Keratinocyte (primary cell): ENCODE results near the gene APOB. TPM values are rescaled to one million over a fixed set of nuclear protein-coding genes. Genes with fewer than 3 reads are reported as not detected.
A peak's percentile ranks its signal among the peaks of the same experiment; 100 is the strongest.

Experiments
- DNase-seq: peaks from one replicate; pipeline ENCODE4 v3.0.0-alpha.2; 2011; ENCODE audit warnings: low read depth, missing footprints, low spot score
- FAIRE-seq: peaks from 2 replicates; lab custom pipeline; 2011; peaks lifted over from hg19 to GRCh38; lab: Jason Lieb, UNC
- H2AFZ ChIP-seq: 2 replicates; pipeline ENCODE4 v1.6.0; 2012; ENCODE audit warnings: low read length, control low read depth, inconsistent platforms; ENCODE audit not compliant: control insufficient read depth
- H3K27ac ChIP-seq: 2 replicates; pipeline ENCODE4 v1.5.1; 2011; ENCODE audit warnings: low read length; ENCODE audit not compliant: control insufficient read depth, insufficient read depth
- H3K27me3 ChIP-seq: 3 replicates; pipeline ENCODE4 v1.6.0; 2011; ENCODE audit warnings: low read length; ENCODE audit not compliant: control insufficient read depth, insufficient read depth; ENCODE audit errors: extremely low read depth
- H3K36me3 ChIP-seq, 2 experiments: 2 replicates in 1 of 2; 3 replicates in 1 of 2; pipeline ENCODE4 v1.5.1; 2011; ENCODE audit warnings: low read length in 2 of 2, mild to moderate bottlenecking in 1 of 2; ENCODE audit not compliant: control insufficient read depth in 2 of 2, insufficient read depth in 2 of 2; ENCODE audit errors: extremely low read depth in 1 of 2
- H3K4me1 ChIP-seq: 3 replicates; pipeline ENCODE4 v1.5.1; 2011; ENCODE audit warnings: low read length; ENCODE audit not compliant: control insufficient read depth, insufficient read depth; ENCODE audit errors: extremely low read depth
- H3K4me2 ChIP-seq: 3 replicates; pipeline ENCODE4 v1.6.0; 2011; ENCODE audit warnings: low read depth, low read length; ENCODE audit not compliant: control insufficient read depth, insufficient read depth; ENCODE audit errors: extremely low read depth
- H3K4me3 ChIP-seq, 3 experiments: fragments of 200-600 bp in 1 of 3; sonication (generic) in 1 of 3; 2 replicates in 2 of 3; 3 replicates in 1 of 3; pipeline ENCODE4 v1.5.1; 2011 to 2016; ENCODE audit warnings: low read length in 3 of 3, mild to moderate bottlenecking in 3 of 3, control low read depth in 2 of 3, inconsistent platforms in 1 of 3, low read depth in 1 of 3, mixed read lengths in 1 of 3, mixed run types in 1 of 3, moderate library complexity in 1 of 3; ENCODE audit not compliant: control insufficient read depth in 2 of 3, insufficient read depth in 2 of 3; ENCODE audit errors: extremely low read depth in 1 of 3
- H3K79me2 ChIP-seq: 2 replicates; pipeline ENCODE4 v1.6.0; 2012; ENCODE audit warnings: low read length; ENCODE audit not compliant: control insufficient read depth, insufficient read depth
- H3K9ac ChIP-seq: 3 replicates; pipeline ENCODE4 v1.6.0; 2011; ENCODE audit warnings: low read length; ENCODE audit not compliant: control insufficient read depth, insufficient read depth; ENCODE audit errors: extremely low read depth
- H3K9me1 ChIP-seq: 3 replicates; pipeline ENCODE4 v1.6.0; 2011; ENCODE audit warnings: low read length; ENCODE audit not compliant: control insufficient read depth, insufficient read depth; ENCODE audit errors: extremely low read depth
- H3K9me3 ChIP-seq: 2 replicates; pipeline ENCODE4 v1.5.1; 2012; ENCODE audit warnings: low read depth, low read length; ENCODE audit not compliant: control insufficient read depth
- H4K20me1 ChIP-seq: 3 replicates; pipeline ENCODE4 v1.6.0; 2011; ENCODE audit warnings: low read length; ENCODE audit not compliant: control insufficient read depth, insufficient read depth; ENCODE audit errors: extremely low read depth
- CTCF ChIP-seq, 3 experiments: IDR thresholded peaks in 1 of 3; conservative IDR thresholded peaks in 1 of 3; optimal IDR thresholded peaks in 1 of 3; 2 replicates in 2 of 3; 3 replicates in 1 of 3; pipeline versions ENCODE3 to v1.5.1; 2011; ENCODE audit warnings: low read length in 3 of 3, mild to moderate bottlenecking in 3 of 3, moderate library complexity in 2 of 3, control low read depth in 1 of 3, inconsistent platforms in 1 of 3; ENCODE audit not compliant: insufficient read depth in 2 of 3; ENCODE audit errors: extremely low read depth in 1 of 3
- EZH2 ChIP-seq: IDR thresholded peaks from one replicate; pipeline ENCODE4 v1.6.1; 2012; ENCODE audit warnings: inconsistent platforms, mild to moderate bottlenecking, low read length, moderate library complexity
- dilution Hi-C: fragments of 300-500 bp; cut with MboI; formaldehyde crosslinking; loops from one replicate; pipeline ENCODE4 v1.7.0; 2020; ENCODE audit warnings: low sequenced_read_pairs; ENCODE audit not compliant: extremely low pct_ligation_motif_present
- polyA plus RNA-seq, 5 experiments: library from polyadenylated mRNA; depleted of rRNA in 3 of 5; stranded (reverse) in 3 of 5; stranded (forward) in 1 of 5; unstranded in 1 of 5; fragments of >200 nt; gene quantifications; 1 replicate in 1 of 5; 2 replicates in 3 of 5; 3 replicates in 1 of 5; pipeline versions ENCODE4 v1.2.1 to v1.2.3, GENCODE V29; 2011 to 2012; ENCODE audit warnings: missing spikeins in 2 of 5, low read depth in 1 of 5, low replicate concordance in 1 of 5

Gene APOB
- polyA plus RNA-seq, 1 donor (not counting 4 experiments of a cell fraction or from before 2014, with no cell fraction given) = 0.01 TPM

- no peak overlapping the region for H3K4me2 ChIP-seq
- H3K79me2 ChIP-seq = no peaks in the 10 kb centered on the region
- peaks cover 12% of the 10 kb centered on the region for H3K27me3 ChIP-seq
- H4K20me1 ChIP-seq = no peaks in the 10 kb centered on the region
- no peaks in the 10 kb centered on the region for H3K9me3 ChIP-seq
- DNase-seq (peak; percentile 21), FAIRE-seq (peak; percentile 75)
- no peaks in the 10 kb centered on the region for H3K9me1 ChIP-seq
- peak; percentile 85 to 97 (median 93) for TF ChIP-seq CTCF (optimal IDR thresholded peaks at IDR 0.05 in 1 of 3, IDR thresholded peaks at IDR 0.05 in 1 of 3, conservative IDR thresholded peaks at IDR 0.05 in 1 of 3; ENCODE audit: extremely low read depth in 1 of 3, insufficient read depth in 2 of 3, low read length in 3 of 3)
- no peak for TF ChIP-seq EZH2
- no peaks in the 10 kb centered on the region for H3K4me1 ChIP-seq
- H3K4me3 ChIP-seq = no peak overlapping the region
- H2AFZ ChIP-seq = no peak overlapping the region
- no peaks in the 10 kb centered on the region for H3K36me3 ChIP-seq
- H3K9ac ChIP-seq = no peak overlapping the region
- dilution Hi-C loops = loop anchor here (25.0 kb wide), 1 partner anchor 176 kb away; no protein-coding TSS in a partner anchor
- H3K27ac ChIP-seq = no peak overlapping the region
Measured at GRCh38 chr2:20962939-20963557, 80.8 kb downstream of the APOB start.

- H3K9ac ChIP-seq = no peak overlapping the region
- H3K9me1 ChIP-seq = no peaks in the 10 kb centered on the region
- no peaks in the 10 kb centered on the region for H3K4me1 ChIP-seq
- no peak overlapping the region for H2AFZ ChIP-seq
- dilution Hi-C loops = loop anchor here (25.0 kb wide), 1 partner anchor 175 kb away; no protein-coding TSS in a partner anchor
- no peak overlapping the region for H3K4me3 ChIP-seq
- no peak for DNase-seq
- H3K9me3 ChIP-seq = no peaks in the 10 kb centered on the region
- no peak overlapping the region for H3K27ac ChIP-seq
- H3K36me3 ChIP-seq = no peaks in the 10 kb centered on the region
- TF ChIP-seq CTCF (optimal IDR thresholded peaks at IDR 0.05 in 1 of 3, IDR thresholded peaks at IDR 0.05 in 1 of 3, conservative IDR thresholded peaks at IDR 0.05 in 1 of 3; ENCODE audit: extremely low read depth in 1 of 3, insufficient read depth in 2 of 3, low read length in 3 of 3) (no peak), EZH2 (no peak)
- H3K4me2 ChIP-seq = no peak overlapping the region
- FAIRE-seq = no peak
- no peaks in the 10 kb centered on the region for H3K79me2 ChIP-seq
- H3K27me3 ChIP-seq = peaks cover 12% of the 10 kb centered on the region
- no peaks in the 10 kb centered on the region for H4K20me1 ChIP-seq
Measured at GRCh38 chr2:20961858-20962257, 82.0 kb downstream of the APOB start.
